HepG2 (cell line): ENCODE measurements around the gene DPAGT1. TPM values are rescaled to one million over a fixed set of nuclear protein-coding genes. Genes with fewer than 3 reads are reported as not detected.

Experiments
- EP300 ChIP-seq, 3 experiments: sonication (generic) in 1 of 3; formaldehyde crosslinking in 1 of 3; IDR thresholded peaks; 2 replicates each; pipeline versions ENCODE4 v1.5.1 to v1.6.1; 2011 to 2020; ENCODE audit warnings: low read depth in 2 of 3, low read length in 2 of 3, borderline replicate concordance in 1 of 3, improper control_type of control experiment in 1 of 3, mild to moderate bottlenecking in 1 of 3, missing genetic modification reagents in 1 of 3, moderate library complexity in 1 of 3
- MEIS2 ChIP-seq: sonication (generic); formaldehyde crosslinking; IDR thresholded peaks from 2 replicates; pipeline ENCODE4 v1.9.0; 2021; ENCODE audit warnings: mild to moderate bottlenecking, missing genetic modification reagents
- NFYB ChIP-seq: sonication (generic); formaldehyde crosslinking; IDR thresholded peaks from 2 replicates; pipeline ENCODE4 v1.4.0; 2020; ENCODE audit warnings: missing genetic modification reagents
- NONO ChIP-seq, 2 experiments: fragments of 450-650 bp in 1 of 2; sonication (generic) in 1 of 2; formaldehyde crosslinking in 1 of 2; IDR thresholded peaks in 1 of 2; conservative IDR thresholded peaks in 1 of 2; 2 replicates each; pipeline versions ENCODE4 v1.6.1 to v1.8.0; 2017 to 2022; ENCODE audit warnings: mild to moderate bottlenecking in 1 of 2, missing genetic modification reagents in 1 of 2, moderate library complexity in 1 of 2
- RAD51 ChIP-seq: fragments of 450-650 bp; IDR thresholded peaks from 2 replicates; pipeline ENCODE4 v1.6.1; 2016; ENCODE audit warnings: borderline replicate concordance
- RORA ChIP-seq: sonication (generic); formaldehyde crosslinking; IDR thresholded peaks from 2 replicates; pipeline ENCODE4 v1.5.0; 2020; ENCODE audit warnings: mild to moderate bottlenecking, missing genetic modification reagents, moderate library complexity
- SP5 ChIP-seq: IDR thresholded peaks from 2 replicates; pipeline ENCODE4 v1.6.1; 2016; ENCODE audit warnings: low read depth, borderline replicate concordance
- TBX2 ChIP-seq: sonication (generic); formaldehyde crosslinking; IDR thresholded peaks from 2 replicates; pipeline ENCODE4 v1.5.0; 2020; ENCODE audit warnings: missing genetic modification reagents, mild to moderate bottlenecking, borderline replicate concordance
- TSC22D2 ChIP-seq: sonication (generic); formaldehyde crosslinking; IDR thresholded peaks from 2 replicates; pipeline ENCODE4 v1.5.1; 2020; ENCODE audit warnings: missing genetic modification reagents, mild to moderate bottlenecking, borderline replicate concordance
- ZNF17 ChIP-seq: sonication (generic); formaldehyde crosslinking; IDR thresholded peaks from 2 replicates; pipeline ENCODE4 v1.5.0; 2020; ENCODE audit warnings: mild to moderate bottlenecking, missing genetic modification reagents
- ZNF205 ChIP-seq: IDR thresholded peaks from 2 replicates; pipeline ENCODE4 v1.6.1; 2018; ENCODE audit warnings: missing biosample characterization, missing genetic modification reagents
- ZSCAN9 ChIP-seq: IDR thresholded peaks from 2 replicates; pipeline ENCODE4 v1.6.1; 2016; ENCODE audit warnings: borderline replicate concordance
- polyA plus RNA-seq, 8 experiments: library from polyadenylated mRNA; depleted of rRNA in 3 of 8; stranded (reverse) in 7 of 8; unstranded in 1 of 8; fragments of >200 nt; fragmentation: Illumina TruSeq in 4 of 8; extraction: Trizol in 4 of 8; gene quantifications; 2 replicates each; pipeline versions ENCODE4 v1.2.1 to v1.2.3, GENCODE V29; 2011 to 2016; ENCODE audit warnings: low read depth in 4 of 8, missing spikeins in 1 of 8, mixed read lengths in 1 of 8; ENCODE audit not compliant: insufficient read depth in 1 of 8
- total RNA-seq, 5 experiments: library from RNA; depleted of rRNA; stranded (reverse); fragments of >200 nt; fragmentation: Illumina TruSeq; extraction: Trizol; gene quantifications; 2 replicates each; pipeline ENCODE4 v1.2.3, GENCODE V29; 2016; ENCODE audit warnings: low read depth in 1 of 5
- TF ChIP-seq, protein P1 (sequence below): sonication (generic); formaldehyde crosslinking; IDR thresholded peaks from 2 replicates; pipeline ENCODE4 v1.9.0; 2022; ENCODE audit warnings: missing genetic modification reagents, mild to moderate bottlenecking, borderline replicate concordance

DPAGT1 gene
- total and polyA plus RNA-seq, 2 of the 13 experiments (the other 11 are each of a cell fraction or from before 2014, with no cell fraction given) = 37.6 to 70.7 TPM

DNA sequence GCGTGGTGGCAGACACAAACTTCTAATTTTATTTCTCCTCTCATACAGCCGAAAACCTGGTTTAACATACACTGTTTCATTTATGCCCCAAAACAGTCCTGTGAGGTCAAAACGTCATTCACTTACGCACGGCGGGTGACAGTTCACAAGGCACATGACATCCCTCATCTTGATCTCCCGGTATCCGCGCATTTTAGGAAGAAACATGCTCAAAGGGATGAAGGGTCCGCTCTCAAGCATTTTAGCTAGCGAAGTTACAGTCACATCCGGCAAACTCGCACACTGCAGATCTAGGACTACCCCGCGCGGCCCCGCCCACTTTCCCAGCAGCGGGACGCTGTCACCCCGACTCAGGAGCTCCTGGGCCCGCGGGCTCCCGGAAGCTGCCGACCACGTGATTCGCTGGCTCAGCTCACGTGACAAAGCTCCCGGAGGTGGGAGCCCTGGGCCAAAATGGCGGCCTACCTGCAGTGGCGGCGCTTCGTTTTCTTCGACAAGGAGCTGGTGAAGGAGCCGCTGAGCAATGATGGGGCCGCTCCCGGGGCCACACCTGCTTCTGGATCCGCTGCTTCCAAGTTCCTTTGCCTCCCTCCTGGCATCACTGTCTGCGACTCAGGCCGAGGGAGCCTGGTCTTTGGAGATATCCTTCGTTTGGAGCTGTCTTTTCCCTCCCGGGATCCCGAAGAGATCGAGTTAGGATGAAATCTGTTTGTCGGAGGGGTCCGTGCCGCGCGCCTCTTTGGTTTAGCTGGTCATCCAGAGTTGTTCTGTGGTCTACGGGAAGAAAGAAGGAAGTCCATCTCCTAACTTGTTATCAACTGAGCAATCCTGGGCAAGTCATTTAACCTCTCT, 34.1 kb downstream of the DPAGT1 start, which contains the start of gene VPS11 (continued):
- TF ChIP-seq TBX2 (CRISPR knock-in tag) = peak; percentile 46; the same call in 1 of the 2 replicates
- TF ChIP-seq ZNF17 (CRISPR knock-in tag) = no peak
- peak in 1 of 2 experiments; percentile 20; a peak in 1 of 4 replicates for TF ChIP-seq EP300 (IDR thresholded peaks at IDR 0.05; ENCODE audit: low read depth in 2 of 2, low read length in 2 of 2)
- no peak for TF ChIP-seq EP300 (CRISPR knock-in tag; IDR thresholded peaks at IDR 0.05; ENCODE audit: borderline replicate concordance)
- TF ChIP-seq NFYB (CRISPR knock-in tag) = peak; percentile 70
- TF ChIP-seq, protein P1, sequence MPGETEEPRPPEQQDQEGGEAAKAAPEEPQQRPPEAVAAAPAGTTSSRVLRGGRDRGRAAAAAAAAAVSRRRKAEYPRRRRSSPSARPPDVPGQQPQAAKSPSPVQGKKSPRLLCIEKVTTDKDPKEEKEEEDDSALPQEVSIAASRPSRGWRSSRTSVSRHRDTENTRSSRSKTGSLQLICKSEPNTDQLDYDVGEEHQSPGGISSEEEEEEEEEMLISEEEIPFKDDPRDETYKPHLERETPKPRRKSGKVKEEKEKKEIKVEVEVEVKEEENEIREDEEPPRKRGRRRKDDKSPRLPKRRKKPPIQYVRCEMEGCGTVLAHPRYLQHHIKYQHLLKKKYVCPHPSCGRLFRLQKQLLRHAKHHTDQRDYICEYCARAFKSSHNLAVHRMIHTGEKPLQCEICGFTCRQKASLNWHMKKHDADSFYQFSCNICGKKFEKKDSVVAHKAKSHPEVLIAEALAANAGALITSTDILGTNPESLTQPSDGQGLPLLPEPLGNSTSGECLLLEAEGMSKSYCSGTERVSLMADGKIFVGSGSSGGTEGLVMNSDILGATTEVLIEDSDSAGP (CRISPR knock-in tag) = peak; percentile 91
- peak; percentile 76; the same call in 1 of the 2 replicates for TF ChIP-seq TSC22D2 (CRISPR knock-in tag)
- no peak for TF ChIP-seq NONO (IDR thresholded peaks at IDR 0.05)
- TF ChIP-seq NONO (CRISPR knock-in tag; conservative IDR thresholded peaks at IDR 0.05) = peak; percentile 16; the same call in 1 of the 2 replicates
- TF ChIP-seq ZNF205 (CRISPR knock-in tag) = 0 out of 2 replicates have a peak, but pooled peaks have one; percentile 42
- TF ChIP-seq RORA (CRISPR knock-in tag) = 0 out of 2 replicates have a peak, but pooled peaks have one; percentile 53
- TF ChIP-seq RAD51 = peak; percentile 98
- 0 out of 2 replicates have a peak, but pooled peaks have one; percentile 40 for TF ChIP-seq MEIS2 (CRISPR knock-in tag)
- TF ChIP-seq ZSCAN9 (CRISPR knock-in tag) = peak; percentile 45; the same call in 1 of the 2 replicates
- TF ChIP-seq SP5 (CRISPR knock-in tag) = peak; percentile 35; the same call in 1 of the 2 replicates
